ENCODE measurements around the gene DOK7.

DOK7 gene

DNA sequence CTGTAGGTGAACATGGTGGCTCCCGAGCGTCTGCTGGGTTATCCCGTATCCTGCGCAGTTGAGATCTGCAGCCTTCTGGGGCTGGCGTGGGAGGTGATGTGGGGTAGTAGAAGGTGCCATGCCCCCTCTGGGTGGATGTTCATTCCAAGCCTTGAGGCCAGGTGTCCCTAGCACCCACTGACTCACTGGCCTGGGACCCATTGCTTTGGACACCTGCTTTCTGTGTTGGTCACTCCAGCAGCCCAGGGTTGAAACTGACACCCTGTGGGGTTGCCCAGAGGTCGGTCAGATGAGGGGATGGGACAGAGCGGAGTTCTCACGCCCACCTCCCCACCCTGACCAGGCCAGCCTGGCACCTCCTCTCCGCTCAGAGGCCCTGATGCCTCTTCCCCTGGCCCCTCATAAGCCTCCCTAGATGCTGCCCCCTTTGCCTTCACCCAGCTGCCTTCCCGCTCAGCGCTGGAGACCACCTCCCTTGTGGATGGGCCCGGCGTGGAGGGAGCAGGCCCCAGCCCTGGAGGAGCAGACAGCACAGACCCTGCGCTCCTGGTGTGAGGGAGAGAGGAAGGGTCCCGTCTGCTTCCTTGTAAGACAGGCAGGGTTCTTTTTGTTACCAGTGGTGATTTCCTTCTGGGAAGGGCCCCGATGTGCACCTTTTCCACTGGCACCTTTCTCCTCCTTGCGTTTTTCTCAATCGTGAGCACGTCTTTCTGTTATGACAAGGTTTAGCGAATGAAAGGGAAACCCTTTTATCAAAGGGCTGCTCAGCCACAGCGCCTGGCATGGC lies 2.0 kb downstream of the DOK7 start:
- no peak for DNase-seq

- DNase-seq = no peak
Observed at GRCh38 chr4:3465698-3466671, 2.9 kb downstream of the DOK7 start.

- DNase-seq = no peak
Observed at GRCh38 chr4:3466691-3467600, 3.8 kb downstream of the DOK7 start.

DNA sequence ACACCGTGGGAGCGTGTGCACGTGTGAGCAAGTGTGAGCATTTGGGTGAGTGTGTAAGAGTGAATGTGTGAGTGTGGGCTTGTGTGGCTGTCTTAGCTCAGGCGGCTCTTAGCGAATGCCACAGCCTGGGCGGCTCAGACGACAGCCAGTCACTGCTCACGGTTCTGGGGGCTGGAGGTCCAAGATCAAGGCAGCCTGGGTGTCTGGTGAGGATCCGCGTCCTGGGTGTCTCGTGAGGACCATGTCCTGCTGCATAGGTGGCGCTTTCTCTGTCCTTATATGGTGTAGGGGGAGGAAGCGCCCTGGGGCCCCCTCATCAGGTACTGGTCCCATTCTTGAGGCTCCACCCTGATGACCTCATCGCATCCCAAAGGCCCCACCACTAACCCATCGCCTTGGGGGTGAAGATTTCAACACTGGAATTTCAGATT lies 4.5 kb downstream of the DOK7 start:
- DNase-seq = no peak

GRCh38 chr4:3468154-3468553 lies 5.0 kb downstream of the DOK7 start:
- no peak for DNase-seq

DNA sequence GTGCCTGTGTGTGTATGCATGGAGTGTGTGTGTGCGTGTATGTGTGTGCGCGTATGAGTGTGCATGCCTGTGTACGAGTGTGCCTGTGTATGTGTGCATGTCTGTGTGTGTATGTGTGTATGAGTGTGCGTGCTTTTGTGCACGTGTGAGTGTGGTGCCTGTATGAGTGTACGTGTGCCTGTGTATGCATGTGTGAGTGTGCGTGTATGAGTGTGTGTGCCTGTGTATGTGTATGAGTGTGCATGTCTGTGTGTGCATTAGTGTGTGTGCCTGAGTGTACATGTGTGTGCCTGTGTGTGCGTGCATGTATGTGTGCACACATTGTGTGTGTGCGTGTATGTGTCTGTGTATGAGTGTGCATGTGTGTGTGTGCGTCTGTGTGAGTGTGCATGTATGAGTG lies 5.7 kb downstream of the DOK7 start:
- no peak for DNase-seq

DNA sequence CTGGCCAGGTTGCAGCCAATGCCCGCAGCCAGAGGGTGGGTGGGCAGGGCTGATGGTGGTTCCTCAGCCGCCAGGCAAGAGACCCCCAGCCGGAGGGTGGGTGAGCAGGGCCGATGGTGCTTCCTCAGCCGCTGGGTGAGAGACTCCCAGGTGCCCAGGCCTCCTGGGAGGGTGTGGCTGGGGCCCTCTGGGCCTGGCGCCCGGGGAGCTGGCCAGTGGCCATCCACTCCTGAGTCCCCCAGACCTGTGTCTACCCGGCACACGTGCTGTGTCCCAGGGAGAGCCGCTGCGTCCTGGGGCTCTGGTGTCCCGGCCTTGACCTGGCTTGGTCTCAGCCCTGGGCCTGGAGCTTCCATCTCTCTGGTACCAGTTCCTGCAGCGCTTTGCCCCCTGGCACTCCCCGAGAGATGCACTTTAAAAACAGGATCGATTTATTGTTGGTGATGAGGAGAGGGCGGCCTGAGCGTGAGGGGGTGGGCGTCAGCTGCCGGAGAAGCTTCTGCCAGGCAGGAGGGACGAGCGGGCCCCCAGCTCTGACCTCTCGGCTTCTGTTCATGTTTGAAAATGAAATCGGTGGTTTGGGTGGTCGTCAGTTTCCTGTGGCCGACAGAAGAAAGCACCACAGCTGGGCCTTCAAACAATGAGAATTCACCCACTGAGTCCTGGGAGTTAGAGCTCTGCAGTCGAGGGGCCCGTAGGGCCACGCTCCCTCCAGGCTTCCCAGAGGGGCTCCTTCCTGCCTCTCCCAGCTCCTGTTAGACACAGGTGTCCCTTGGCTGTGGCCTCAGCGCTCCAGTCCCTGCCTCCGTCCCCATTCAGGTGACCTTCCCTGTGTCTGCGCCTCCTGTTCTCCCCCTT lies 6.5 kb downstream of the DOK7 start:
- DNase-seq = no peak

GRCh38 chr4:3470244-3471097 lies 7.4 kb downstream of the DOK7 start:
- no peak for DNase-seq

- no peak for DNase-seq
Observed at GRCh38 chr4:3471098-3471760, 8.1 kb downstream of the DOK7 start.

- DNase-seq = no peak
Observed at GRCh38 chr4:3471886-3472285, 8.8 kb downstream of the DOK7 start.

DNA sequence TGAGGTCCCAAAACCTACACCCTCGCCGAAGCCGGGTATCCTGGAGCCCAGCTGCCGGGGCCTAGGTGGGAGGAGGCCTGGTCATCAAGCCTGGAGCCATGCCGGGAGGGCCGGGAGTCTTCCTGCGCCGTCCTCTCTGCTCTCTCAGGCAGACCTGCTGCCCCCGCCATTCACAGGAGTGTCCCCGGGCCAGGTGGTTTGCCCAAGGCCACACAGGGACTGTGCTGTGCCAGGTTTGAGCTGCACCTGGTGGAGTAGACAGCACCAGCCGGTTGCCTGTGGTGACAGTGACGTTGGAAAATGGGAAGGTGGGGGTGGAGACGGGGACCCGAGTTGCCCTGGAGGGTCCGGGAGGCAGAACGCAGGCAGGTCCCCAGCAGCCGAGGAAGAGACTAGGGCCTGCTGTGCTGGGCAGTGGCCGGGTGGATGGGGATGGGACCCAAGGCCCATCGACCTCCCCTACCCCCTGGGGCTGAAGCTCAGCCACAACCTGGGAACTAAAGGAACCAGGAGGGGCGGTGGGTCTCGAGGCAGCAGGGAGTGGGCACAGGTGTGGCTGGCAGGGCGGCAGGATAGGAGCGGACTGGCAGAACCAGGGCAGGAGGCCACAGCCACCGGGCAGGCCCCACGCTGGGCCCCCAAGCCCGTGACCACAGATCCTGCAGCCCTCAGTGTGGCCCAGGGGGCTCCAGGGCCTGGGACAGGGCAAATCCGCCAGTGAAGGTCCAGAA lies 9.5 kb downstream of the DOK7 start:
- DNase-seq = no peak

DNA sequence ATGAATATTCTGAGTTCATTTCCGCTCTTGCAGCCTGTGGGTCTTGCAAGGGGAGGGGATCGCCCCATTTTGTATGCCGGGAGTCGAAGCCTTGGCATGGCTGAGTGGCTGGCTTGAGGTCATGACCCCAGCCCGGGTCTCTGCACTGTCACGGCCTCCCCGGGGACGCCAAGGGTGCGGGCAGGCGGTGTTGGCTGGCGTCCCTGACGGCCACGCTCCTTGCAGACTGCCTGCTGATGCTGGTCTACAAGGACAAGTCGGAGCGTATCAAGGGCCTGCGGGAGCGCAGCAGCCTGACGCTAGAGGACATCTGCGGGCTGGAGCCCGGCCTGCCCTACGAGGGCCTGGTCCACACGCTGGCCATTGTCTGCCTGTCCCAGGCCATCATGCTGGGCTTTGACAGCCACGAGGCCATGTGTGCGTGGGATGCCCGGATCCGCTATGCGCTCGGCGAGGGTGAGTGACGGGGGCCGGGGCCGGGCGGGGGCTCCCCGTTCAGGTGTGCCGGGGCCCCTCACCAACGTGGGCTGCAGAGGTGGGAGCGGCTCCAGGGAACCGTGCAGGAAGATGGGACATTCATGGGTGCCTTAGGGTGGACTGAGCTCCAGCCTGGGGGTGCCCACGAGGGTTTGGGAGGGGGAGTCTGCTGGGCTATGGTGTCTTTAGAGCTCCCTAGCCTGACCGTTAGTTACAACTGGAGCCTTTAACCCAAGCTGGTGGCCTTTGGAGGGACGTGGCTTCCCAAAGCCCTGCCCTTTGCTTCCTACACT lies 10.3 kb downstream of the DOK7 start:
- no peak for DNase-seq

DNA sequence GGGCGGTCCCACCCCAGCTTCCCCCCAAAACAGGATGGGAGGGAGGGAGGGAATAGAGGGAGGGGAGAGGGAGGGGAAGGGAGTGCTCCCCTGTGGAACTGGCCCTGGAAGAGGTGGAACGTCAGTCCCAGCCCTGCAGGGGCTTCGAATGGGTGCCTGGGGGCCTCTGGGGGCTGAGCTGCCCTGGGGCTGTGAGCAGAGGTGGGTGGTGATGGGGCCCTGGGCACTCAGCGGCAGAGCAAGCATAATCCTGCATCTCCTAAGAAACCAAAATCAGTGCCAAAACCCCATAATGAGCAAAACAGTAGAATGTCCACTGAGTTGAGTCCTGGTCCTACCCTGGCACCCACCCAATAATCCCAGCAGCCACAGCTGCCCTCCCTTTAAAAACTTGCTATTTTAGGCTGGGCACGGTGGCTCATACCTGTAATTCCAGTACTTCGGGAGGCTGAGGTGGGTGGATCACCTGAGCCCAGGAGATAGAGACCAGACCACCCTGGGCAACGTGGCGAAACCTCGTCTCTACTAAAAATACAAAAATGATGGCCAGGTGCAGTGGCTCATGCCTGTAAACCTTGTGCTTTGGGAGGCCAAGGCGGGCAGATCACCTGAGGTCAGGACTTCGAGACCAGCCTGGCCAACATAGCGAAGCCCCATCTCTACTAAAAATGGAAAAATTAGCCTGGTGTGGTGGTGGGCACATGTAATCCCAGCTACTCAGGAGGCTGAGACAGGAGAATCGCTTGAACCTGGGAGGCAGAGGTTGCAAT lies 11.1 kb downstream of the DOK7 start:
- no peak for DNase-seq

GRCh38 chr4:3475041-3475712 lies 12.1 kb downstream of the DOK7 start:
- DNase-seq = no peak

- no peak for DNase-seq
Observed at GRCh38 chr4:3475713-3476260, 12.7 kb downstream of the DOK7 start.

DNA sequence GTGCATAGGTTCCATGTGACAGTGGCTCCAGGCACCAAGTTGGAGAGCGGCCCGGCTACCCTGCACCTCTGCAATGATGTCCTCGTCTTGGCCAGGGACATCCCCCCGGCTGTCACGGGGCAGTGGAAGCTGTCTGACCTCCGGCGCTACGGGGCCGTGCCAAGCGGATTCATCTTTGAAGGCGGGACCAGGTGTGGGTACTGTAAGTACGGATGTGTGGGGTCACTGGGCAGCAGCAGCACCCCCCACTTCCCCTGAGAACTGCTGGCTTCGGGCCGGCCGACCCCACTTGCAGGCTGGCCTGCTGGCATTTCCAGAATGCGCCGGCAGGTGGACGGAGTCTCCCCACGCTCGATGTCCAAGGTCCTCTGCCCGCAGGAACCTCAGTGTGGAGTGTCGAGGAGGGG lies 13.2 kb downstream of the DOK7 start:
- no peak for DNase-seq
